ENCODE data around the gene HMGCS1.
"Not testable (repeated sequence)": the region's sequence is repeated elsewhere in the genome, so short reads cannot be mapped to it uniquely, and the experiment has no call there.

HMGCS1 gene

GRCh38 chr5:43270645-43271044 is 42.6 kb downstream of the HMGCS1 start:
- no peak for DNase-seq

DNA sequence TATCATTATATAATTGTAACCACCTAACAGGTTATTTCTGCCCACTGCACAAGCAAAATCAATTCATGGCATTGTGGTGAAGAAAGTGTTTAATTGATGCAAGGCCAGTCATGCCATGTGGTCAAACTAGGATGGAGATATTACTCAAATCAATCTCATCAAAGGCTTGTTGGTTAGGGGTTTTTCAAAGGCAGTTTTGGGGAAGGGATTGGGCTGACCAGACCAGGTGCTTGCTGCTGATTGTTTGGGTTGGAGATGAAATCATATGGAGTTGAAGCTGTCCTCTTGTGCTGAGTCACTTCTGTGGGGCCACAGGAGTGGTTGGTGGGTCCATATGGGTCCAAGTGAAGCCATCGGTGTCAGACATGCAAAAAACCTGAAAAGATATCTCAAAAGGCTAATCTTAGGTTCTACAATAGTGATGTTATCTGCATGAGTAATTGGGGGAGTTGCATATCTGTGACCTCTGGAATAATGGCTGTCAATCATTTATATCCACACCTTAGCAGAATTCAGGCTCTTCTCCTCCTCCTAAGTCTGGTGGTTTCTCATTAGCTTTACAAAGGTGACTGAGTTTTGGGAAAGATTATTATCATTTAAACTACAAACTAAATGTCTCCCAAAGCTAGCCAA is 44.9 kb downstream of the HMGCS1 start:
- DNase-seq: no peak

DNA sequence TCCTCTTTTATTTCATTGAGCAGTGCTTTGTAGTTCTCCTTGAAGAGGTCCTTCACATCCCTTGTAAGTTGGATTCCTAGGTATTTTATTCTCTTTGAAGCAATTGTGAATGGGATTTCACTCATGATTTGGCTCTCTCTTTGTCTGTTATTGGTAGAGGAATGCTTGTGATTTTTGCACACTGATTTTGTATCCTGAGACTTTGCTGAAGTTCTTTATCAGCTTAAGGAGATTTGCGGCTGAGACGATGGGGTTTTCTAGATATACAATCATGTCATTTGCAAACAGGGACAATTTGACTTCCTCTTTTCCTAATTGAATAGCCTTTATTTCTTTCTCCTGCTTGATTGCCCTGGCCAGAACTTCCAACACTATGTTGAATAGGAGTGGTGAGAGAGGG is 50.9 kb downstream of the HMGCS1 start:
- DNase-seq: not testable (repeated sequence)

DNA sequence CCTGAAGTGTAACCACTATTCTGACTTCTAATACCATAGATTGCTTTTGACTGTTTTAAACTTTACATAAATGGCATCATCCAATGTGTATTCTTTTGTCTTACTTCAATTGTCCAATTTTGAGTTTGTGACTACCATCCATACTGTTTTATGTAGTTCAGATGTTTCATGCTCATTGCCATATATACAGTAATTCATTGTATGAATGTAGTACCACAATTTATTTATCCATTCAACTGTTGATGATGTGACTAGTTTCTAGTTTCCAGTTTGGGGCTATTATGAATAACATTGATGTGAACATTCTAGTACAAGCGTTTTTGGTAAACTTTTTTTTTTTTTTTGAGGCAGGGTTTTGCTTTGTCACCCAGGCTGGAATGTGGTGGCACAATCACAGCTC is 55.1 kb downstream of the HMGCS1 start:
- no peak for DNase-seq

DNA sequence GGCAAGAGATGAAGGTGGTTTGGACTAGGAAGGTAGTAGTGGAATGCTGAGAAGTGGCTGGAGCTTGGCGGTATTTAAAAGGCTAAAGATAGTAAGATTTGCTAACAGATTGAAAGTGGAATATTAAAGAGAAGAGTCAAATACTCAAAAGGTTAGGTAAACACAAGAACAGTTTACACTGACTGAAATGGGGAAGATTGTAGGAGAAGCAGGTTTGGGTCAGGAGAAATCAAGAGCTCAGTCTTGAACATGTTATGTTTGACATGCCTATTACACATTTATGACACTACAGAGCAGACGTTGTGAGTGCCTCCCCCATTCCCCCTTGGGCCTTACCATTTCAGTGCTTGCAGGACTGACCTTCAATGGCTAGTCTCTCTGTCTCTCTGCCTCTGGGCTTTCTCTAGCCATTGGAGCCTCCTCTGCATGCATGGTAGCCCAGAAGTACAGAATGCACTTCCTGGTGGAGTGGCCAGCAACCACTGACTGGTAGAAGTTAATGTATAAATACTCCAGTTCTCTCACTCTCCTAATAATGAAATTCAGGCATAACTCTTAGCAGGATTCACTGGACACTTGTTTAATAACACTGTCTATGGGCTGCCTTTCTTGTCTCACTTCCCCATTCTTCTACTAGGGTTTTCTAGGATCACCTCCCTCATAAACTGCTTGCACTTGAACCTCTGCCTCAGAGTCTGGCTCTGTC is 56.8 kb downstream of the HMGCS1 start:
- no peak for DNase-seq

- DNase-seq: no peak
Measured at GRCh38 chr5:43255704-43256103, 57.5 kb downstream of the HMGCS1 start.

- DNase-seq: no peak
Measured at GRCh38 chr5:43251754-43252153, 61.5 kb downstream of the HMGCS1 start.

DNA sequence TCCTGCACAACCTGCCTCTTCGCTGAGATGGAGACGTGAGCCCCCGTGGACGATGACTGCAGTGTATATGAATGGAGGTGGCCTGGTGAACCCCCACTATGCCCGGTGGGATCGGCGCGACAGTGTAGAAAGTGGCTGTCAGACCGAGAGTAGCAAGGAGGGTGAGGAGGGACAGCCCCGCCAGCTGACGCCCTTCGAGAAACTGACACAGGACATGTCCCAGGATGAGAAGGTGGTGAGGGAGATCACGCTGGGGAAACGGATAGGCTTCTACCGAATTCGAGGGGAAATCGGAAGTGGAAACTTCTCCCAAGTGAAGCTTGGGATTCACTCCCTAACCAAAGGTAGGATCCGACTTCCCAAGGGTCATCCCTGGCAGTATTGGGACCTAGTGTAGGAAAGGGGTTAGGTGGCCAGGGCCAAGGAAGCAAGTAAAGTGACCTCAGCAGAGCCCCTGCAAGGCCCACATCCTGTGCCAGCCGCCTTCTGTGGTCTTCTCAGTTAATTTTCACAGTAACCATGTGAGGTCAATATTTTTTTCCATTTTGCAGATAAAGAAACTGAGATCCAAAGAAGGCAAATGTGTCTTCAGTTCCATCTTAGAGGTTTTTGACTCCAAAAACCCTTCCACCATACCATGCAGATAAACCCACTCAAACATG is 67.4 kb downstream of the HMGCS1 start:
- no peak for DNase-seq

GRCh38 chr5:43244823-43245565 is 68.2 kb downstream of the HMGCS1 start:
- DNase-seq: no peak

DNA sequence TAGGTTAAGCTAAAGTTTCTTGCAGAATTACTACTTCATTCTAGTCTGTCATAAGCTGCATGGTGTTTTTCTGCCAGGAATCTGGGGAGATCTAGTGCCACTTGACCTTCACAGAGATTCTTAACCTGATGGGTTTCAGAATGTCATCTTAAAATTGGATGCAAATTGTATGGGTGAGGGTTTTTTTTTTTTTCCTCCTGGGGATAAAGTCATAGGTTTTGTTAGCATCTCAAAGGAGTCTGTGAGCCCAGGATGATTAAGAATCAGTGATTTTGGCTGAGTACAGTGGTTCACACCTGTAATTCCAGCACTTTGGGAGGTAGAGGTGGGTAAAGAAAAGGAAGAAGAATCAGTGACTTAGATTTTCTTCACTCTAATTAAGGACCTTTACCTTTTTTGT is 69.9 kb downstream of the HMGCS1 start:
- DNase-seq: no peak

GRCh38 chr5:43242196-43242595 is 71.0 kb downstream of the HMGCS1 start:
- DNase-seq: no peak

All from 8988T (cell line).